ENCODE data around the gene MICAL3. TPM values are rescaled to one million over a fixed set of nuclear protein-coding genes. Genes with fewer than 3 reads are reported as not detected.

MICAL3 gene
- total and polyA plus RNA-seq, 3 donors from 2014 or later, result 103 to 106 (median 104) TPM

GRCh38 chr22:17802822-17803221 is 221.5 kb downstream of the MICAL3 start:
- intact Hi-C loops (cut with DNase I; ENCODE audit: low total_unique reads), result no loop called here
- Histone ChIP-seq H3K4me1 (no peaks in the 10 kb centered on the region), H3K27me3 (no peaks in the 10 kb centered on the region), H3K36me3 (ENCODE audit: low read depth, missing control alignments) (no peaks in the 10 kb centered on the region), H3K27ac (no peak overlapping the region), H3K4me3 (no peak overlapping the region), H3K9me3 (no peaks in the 10 kb centered on the region)
- no peak for DNase-seq
- WGBS, 2 donors, result 73 to 93% methylated on average over 1 to 2 of the region's 2 CpGs
- TF ChIP-seq, protein P1, sequence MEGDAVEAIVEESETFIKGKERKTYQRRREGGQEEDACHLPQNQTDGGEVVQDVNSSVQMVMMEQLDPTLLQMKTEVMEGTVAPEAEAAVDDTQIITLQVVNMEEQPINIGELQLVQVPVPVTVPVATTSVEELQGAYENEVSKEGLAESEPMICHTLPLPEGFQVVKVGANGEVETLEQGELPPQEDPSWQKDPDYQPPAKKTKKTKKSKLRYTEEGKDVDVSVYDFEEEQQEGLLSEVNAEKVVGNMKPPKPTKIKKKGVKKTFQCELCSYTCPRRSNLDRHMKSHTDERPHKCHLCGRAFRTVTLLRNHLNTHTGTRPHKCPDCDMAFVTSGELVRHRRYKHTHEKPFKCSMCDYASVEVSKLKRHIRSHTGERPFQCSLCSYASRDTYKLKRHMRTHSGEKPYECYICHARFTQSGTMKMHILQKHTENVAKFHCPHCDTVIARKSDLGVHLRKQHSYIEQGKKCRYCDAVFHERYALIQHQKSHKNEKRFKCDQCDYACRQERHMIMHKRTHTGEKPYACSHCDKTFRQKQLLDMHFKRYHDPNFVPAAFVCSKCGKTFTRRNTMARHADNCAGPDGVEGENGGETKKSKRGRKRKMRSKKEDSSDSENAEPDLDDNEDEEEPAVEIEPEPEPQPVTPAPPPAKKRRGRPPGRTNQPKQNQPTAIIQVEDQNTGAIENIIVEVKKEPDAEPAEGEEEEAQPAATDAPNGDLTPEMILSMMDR (IDR thresholded peaks at IDR 0.05), result no peak
- no peak for TF ChIP-seq POLR2A (IDR thresholded peaks at IDR 0.05)

DNA sequence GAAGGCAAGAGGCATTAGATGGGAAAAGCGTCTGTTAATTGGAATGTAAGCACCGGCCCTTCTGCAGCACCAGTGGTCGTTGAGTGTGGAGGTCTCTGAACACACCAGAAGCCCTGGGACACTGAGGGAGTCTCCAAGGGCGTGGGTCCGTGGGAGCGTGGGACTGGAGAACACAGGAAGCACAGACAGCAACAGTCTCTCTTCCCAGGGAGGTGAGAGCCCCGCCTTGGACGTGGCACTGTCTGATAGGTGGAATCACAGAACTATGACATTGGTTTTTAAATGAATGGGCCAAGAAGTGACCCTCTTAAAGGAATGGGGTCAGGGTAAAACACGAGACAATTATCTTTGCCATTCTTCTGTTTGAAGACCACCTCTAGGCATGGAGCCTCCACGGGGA is 221.9 kb downstream of the MICAL3 start:
- Histone ChIP-seq H3K27me3 (no peaks in the 10 kb centered on the region), H3K27ac (no peak overlapping the region), H3K4me1 (no peaks in the 10 kb centered on the region), H3K36me3 (ENCODE audit: low read depth, missing control alignments) (no peaks in the 10 kb centered on the region), H3K4me3 (no peak overlapping the region), H3K9me3 (no peaks in the 10 kb centered on the region)
- WGBS, 2 donors, result 73 to 77% methylated on average over 10 of the region's 10 CpGs
- TF ChIP-seq, protein P1 (IDR thresholded peaks at IDR 0.05), result no peak
- no peak for TF ChIP-seq POLR2A (IDR thresholded peaks at IDR 0.05)
- intact Hi-C loops (cut with DNase I; ENCODE audit: low total_unique reads), result no loop called here
- no peak for DNase-seq

- WGBS, 2 donors, result 87 to 93% methylated on average over 23 of the region's 23 CpGs
- DNase-seq, result no peak
- H3K4me1 ChIP-seq, result no peaks in the 10 kb centered on the region
- H3K4me3 ChIP-seq, result no peak overlapping the region
- no peak overlapping the region for H3K27ac ChIP-seq
- no peaks in the 10 kb centered on the region for H3K36me3 ChIP-seq (ENCODE audit: low read depth, missing control alignments)
- H3K27me3 ChIP-seq, result no peaks in the 10 kb centered on the region
- intact Hi-C loops (cut with DNase I; ENCODE audit: low total_unique reads), result no loop called here
- no peaks in the 10 kb centered on the region for H3K9me3 ChIP-seq
- TF ChIP-seq, protein P1 (IDR thresholded peaks at IDR 0.05), result no peak
- no peak for TF ChIP-seq POLR2A (IDR thresholded peaks at IDR 0.05)
Measured at GRCh38 chr22:17797721-17798559, 226.4 kb downstream of the MICAL3 start.

- Histone ChIP-seq H3K4me1 (no peaks in the 10 kb centered on the region), H3K36me3 (ENCODE audit: low read depth, missing control alignments) (no peaks in the 10 kb centered on the region), H3K4me3 (no peak overlapping the region), H3K27me3 (no peaks in the 10 kb centered on the region), H3K27ac (no peak overlapping the region), H3K9me3 (no peaks in the 10 kb centered on the region)
- DNase-seq, result no peak
- TF ChIP-seq, protein P1 (IDR thresholded peaks at IDR 0.05), result no peak
- no peak for TF ChIP-seq POLR2A (IDR thresholded peaks at IDR 0.05)
- whole genome bisulfite sequencing, 2 donors, result 82 to 93% methylated on average over 3 to 5 of the region's 5 CpGs
- intact Hi-C loops (cut with DNase I; ENCODE audit: low total_unique reads), result no loop called here
Measured at GRCh38 chr22:17796695-17797094, 227.7 kb downstream of the MICAL3 start.

All from testis (tissue), 3 donors.